ENCODE data around the gene ASIC4. TPM values are rescaled to one million over a fixed set of nuclear protein-coding genes. Genes with fewer than 3 reads are reported as not detected.

Gene ASIC4
- total and polyA plus RNA-seq, 2 of the 8 experiments (the other 6 are each of a cell fraction or from before 2014, with no cell fraction given): 0.12 to 0.22 TPM

DNA sequence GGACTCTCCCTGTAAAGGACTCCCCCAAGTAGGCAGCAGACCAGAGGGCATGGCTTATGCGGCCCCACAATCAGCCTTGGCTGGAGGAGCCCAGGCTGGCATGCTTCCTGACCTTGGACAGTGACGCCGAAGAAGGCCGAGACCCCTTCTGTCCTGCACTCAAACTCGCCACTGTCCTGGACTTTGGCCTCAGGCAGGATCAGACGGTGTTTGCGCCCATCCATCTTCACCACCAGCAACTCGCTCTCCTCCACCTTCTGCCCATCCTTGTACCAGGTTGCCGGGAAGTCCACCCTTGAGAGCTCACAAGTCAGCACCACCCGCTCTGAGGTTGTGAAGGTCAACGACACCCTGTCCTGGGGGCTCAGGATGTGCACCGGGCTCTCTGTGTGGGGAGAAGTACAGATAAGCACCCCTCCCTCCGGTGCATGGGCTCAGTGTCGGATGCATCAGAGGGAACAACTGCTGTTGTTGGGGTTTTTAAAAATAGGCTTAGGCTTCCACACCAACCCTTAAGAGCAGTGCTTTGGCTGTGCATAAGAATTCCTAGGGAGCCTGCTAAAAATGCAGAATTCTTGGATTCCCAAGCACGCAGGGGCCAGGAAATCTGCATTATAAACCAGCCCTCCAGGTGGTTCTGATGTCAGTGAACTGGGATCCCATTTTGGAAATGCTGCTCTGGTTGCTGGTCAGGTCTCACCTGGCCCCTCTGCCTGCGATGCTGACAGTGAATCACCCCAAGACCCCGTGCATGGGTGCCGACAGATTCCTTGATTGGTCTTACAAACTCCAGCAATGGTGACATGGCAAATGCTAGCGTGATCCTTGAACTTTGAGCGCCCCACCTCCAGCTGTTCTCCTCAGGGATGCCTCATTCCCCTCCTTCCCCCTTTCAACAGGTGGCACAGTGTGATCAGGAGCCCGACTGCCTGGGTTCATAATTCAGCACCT is 51.1 kb downstream of the ASIC4 start (continued):
- TF ChIP-seq, protein P1, sequence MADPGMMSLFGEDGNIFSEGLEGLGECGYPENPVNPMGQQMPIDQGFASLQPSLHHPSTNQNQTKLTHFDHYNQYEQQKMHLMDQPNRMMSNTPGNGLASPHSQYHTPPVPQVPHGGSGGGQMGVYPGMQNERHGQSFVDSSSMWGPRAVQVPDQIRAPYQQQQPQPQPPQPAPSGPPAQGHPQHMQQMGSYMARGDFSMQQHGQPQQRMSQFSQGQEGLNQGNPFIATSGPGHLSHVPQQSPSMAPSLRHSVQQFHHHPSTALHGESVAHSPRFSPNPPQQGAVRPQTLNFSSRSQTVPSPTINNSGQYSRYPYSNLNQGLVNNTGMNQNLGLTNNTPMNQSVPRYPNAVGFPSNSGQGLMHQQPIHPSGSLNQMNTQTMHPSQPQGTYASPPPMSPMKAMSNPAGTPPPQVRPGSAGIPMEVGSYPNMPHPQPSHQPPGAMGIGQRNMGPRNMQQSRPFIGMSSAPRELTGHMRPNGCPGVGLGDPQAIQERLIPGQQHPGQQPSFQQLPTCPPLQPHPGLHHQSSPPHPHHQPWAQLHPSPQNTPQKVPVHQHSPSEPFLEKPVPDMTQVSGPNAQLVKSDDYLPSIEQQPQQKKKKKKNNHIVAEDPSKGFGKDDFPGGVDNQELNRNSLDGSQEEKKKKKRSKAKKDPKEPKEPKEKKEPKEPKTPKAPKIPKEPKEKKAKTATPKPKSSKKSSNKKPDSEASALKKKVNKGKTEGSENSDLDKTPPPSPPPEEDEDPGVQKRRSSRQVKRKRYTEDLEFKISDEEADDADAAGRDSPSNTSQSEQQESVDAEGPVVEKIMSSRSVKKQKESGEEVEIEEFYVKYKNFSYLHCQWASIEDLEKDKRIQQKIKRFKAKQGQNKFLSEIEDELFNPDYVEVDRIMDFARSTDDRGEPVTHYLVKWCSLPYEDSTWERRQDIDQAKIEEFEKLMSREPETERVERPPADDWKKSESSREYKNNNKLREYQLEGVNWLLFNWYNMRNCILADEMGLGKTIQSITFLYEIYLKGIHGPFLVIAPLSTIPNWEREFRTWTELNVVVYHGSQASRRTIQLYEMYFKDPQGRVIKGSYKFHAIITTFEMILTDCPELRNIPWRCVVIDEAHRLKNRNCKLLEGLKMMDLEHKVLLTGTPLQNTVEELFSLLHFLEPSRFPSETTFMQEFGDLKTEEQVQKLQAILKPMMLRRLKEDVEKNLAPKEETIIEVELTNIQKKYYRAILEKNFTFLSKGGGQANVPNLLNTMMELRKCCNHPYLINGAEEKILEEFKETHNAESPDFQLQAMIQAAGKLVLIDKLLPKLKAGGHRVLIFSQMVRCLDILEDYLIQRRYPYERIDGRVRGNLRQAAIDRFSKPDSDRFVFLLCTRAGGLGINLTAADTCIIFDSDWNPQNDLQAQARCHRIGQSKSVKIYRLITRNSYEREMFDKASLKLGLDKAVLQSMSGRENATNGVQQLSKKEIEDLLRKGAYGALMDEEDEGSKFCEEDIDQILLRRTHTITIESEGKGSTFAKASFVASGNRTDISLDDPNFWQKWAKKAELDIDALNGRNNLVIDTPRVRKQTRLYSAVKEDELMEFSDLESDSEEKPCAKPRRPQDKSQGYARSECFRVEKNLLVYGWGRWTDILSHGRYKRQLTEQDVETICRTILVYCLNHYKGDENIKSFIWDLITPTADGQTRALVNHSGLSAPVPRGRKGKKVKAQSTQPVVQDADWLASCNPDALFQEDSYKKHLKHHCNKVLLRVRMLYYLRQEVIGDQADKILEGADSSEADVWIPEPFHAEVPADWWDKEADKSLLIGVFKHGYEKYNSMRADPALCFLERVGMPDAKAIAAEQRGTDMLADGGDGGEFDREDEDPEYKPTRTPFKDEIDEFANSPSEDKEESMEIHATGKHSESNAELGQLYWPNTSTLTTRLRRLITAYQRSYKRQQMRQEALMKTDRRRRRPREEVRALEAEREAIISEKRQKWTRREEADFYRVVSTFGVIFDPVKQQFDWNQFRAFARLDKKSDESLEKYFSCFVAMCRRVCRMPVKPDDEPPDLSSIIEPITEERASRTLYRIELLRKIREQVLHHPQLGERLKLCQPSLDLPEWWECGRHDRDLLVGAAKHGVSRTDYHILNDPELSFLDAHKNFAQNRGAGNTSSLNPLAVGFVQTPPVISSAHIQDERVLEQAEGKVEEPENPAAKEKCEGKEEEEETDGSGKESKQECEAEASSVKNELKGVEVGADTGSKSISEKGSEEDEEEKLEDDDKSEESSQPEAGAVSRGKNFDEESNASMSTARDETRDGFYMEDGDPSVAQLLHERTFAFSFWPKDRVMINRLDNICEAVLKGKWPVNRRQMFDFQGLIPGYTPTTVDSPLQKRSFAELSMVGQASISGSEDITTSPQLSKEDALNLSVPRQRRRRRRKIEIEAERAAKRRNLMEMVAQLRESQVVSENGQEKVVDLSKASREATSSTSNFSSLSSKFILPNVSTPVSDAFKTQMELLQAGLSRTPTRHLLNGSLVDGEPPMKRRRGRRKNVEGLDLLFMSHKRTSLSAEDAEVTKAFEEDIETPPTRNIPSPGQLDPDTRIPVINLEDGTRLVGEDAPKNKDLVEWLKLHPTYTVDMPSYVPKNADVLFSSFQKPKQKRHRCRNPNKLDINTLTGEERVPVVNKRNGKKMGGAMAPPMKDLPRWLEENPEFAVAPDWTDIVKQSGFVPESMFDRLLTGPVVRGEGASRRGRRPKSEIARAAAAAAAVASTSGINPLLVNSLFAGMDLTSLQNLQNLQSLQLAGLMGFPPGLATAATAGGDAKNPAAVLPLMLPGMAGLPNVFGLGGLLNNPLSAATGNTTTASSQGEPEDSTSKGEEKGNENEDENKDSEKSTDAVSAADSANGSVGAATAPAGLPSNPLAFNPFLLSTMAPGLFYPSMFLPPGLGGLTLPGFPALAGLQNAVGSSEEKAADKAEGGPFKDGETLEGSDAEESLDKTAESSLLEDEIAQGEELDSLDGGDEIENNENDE (IDR thresholded peaks at IDR 0.05; ENCODE audit: insufficient replicate concordance, low read length): peak; percentile 81
- TF ChIP-seq, protein P2, sequence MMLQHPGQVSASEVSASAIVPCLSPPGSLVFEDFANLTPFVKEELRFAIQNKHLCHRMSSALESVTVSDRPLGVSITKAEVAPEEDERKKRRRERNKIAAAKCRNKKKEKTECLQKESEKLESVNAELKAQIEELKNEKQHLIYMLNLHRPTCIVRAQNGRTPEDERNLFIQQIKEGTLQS (IDR thresholded peaks at IDR 0.05; ENCODE audit: insufficient read depth, low read depth, low read length): no peak
- TF ChIP-seq KDM5A (IDR thresholded peaks at IDR 0.05; ENCODE audit: low read length) (no peak), BACH1 (IDR thresholded peaks at IDR 0.05; ENCODE audit: low read length) (peak; percentile 27; the same call in 1 of the 2 replicates), PHF8 (conservative IDR thresholded peaks at IDR 0.05; ENCODE audit: low read depth, low read length) (no peak), TAF1 (IDR thresholded peaks at IDR 0.05; ENCODE audit: low read depth, low read length) (peak; percentile 65), HDAC6 (IDR thresholded peaks at IDR 0.05; ENCODE audit: low read depth, low read length) (no peak), RFX5 (IDR thresholded peaks at IDR 0.05; ENCODE audit: borderline replicate concordance, low read depth, low read length) (no peak)
